ENCODE data around the gene EXOSC2.
A peak's percentile ranks its signal among the peaks of the same experiment; 100 is the strongest.

DNA sequence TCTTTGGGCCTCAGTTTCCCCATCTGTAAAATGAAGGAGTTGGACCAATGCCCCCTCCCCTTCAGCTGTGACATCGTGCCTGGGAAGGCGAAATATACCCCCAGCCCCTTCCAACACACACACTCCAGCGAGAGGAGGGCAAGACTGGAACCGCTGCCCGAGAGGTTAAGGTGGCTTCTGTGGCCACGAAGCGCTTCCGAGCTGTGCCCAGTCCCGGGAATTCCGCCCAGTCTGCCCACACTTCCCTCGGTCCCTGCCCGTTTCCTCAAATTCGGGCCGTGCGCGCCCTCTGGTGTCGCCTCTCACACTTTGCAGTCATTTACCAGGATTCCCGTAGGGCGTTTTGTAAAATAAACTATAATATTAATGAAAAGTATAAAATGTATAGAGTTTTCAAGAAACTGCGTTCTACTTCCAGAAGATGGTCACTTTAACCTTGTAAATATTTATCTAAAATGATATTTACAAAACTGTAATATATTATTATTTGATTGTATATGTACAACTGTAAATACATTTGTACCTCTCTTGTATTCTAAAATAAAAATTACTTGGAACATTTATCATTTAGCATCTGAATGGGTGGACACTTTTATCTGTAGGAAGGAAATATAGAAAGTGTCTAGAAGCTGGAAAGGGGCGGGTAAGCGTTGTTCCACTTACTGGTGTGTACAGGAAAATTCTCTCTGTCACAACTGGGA is 11.0 kb upstream of the EXOSC2 start:
- TF ChIP-seq, protein P1, sequence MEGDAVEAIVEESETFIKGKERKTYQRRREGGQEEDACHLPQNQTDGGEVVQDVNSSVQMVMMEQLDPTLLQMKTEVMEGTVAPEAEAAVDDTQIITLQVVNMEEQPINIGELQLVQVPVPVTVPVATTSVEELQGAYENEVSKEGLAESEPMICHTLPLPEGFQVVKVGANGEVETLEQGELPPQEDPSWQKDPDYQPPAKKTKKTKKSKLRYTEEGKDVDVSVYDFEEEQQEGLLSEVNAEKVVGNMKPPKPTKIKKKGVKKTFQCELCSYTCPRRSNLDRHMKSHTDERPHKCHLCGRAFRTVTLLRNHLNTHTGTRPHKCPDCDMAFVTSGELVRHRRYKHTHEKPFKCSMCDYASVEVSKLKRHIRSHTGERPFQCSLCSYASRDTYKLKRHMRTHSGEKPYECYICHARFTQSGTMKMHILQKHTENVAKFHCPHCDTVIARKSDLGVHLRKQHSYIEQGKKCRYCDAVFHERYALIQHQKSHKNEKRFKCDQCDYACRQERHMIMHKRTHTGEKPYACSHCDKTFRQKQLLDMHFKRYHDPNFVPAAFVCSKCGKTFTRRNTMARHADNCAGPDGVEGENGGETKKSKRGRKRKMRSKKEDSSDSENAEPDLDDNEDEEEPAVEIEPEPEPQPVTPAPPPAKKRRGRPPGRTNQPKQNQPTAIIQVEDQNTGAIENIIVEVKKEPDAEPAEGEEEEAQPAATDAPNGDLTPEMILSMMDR (IDR thresholded peaks at IDR 0.05), result peak; percentile 76 to 90 (median 83)
- TF ChIP-seq POLR2A (IDR thresholded peaks at IDR 0.05), result no peak
- TF ChIP-seq POLR2AphosphoS5 (IDR thresholded peaks at IDR 0.05), result no peak
